H7 (cell line): ENCODE results near the gene FOXO6. TPM values are rescaled to one million over a fixed set of nuclear protein-coding genes. Genes with fewer than 3 reads are reported as not detected.
A peak's percentile ranks its signal among the peaks of the same experiment; 100 is the strongest.

Experiments
- DNase-seq: peaks from one replicate; pipeline ENCODE4 v3.0.0; 2012
- H3K27me3 ChIP-seq: 2 replicates; pipeline ENCODE4 v1.6.0; 2011; ENCODE audit warnings: mild to moderate bottlenecking, low read length; ENCODE audit not compliant: control insufficient read depth, insufficient read depth
- H3K36me3 ChIP-seq: replicated peaks from 2 replicates; pipeline ENCODE4 v1.5.1; 2011; ENCODE audit warnings: low read length; ENCODE audit not compliant: control insufficient read depth, insufficient read depth
- H3K4me3 ChIP-seq: 2 replicates; pipeline ENCODE4 v1.5.1; 2011; ENCODE audit warnings: low read depth, mild to moderate bottlenecking, control low read depth, low read length, moderate library complexity; ENCODE audit not compliant: insufficient read depth
- total RNA-seq: library from RNA; depleted of rRNA; stranded (reverse); fragments of >200 nt; shearing (Covaris generic); gene quantifications from 2 replicates; pipeline ENCODE4 v1.2.3, GENCODE V29; 2014

The FOXO6 gene
- total RNA-seq, 1 experiment from 2014 or later: 0.97 TPM

GRCh38 chr1:41353744-41354143 lies 7.5 kb upstream of the FOXO6 start:
- Histone ChIP-seq H3K36me3 (no peaks in the 10 kb centered on the region), H3K27me3 (peaks cover 6% of the 10 kb centered on the region), H3K4me3 (no peak overlapping the region)
- DNase-seq: no peak

- no peak overlapping the region for H3K4me3 ChIP-seq
- peaks cover 11% of the 10 kb centered on the region for H3K27me3 ChIP-seq
- no peaks in the 10 kb centered on the region for H3K36me3 ChIP-seq
- peak; percentile 68 for DNase-seq
Observed at GRCh38 chr1:41354956-41355355, 6.3 kb upstream of the FOXO6 start.

DNA sequence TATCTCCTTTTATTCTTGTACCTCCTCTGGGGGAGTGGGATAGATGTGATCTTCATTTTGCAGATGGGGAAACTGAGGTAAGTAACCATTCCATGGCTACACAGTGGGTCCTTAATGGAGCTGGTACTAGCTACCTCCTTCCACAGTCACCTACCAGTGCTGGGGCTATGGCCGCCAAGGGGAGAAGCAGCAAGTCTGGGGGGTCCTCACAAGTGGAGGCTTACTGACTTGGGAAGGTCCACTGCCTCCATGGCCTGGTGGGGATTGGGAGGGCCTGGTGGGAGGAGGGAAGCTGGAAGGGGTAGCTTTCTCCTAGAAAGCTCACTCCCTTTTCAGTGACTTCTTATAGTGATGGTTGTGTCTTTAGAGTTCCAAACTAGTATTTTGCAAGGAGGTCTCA lies 5.9 kb upstream of the FOXO6 start:
- DNase-seq: no peak
- Histone ChIP-seq H3K4me3 (no peak overlapping the region), H3K27me3 (peaks cover 15% of the 10 kb centered on the region), H3K36me3 (no peaks in the 10 kb centered on the region)

GRCh38 chr1:41355761-41356160 lies 5.5 kb upstream of the FOXO6 start:
- peaks cover 18% of the 10 kb centered on the region for H3K27me3 ChIP-seq
- no peak for DNase-seq
- H3K36me3 ChIP-seq: no peaks in the 10 kb centered on the region
- no peak overlapping the region for H3K4me3 ChIP-seq

- no peak for DNase-seq
- Histone ChIP-seq H3K4me3 (no peak overlapping the region), H3K36me3 (no peaks in the 10 kb centered on the region), H3K27me3 (peaks cover 21% of the 10 kb centered on the region)
Observed at GRCh38 chr1:41356752-41357151, 4.5 kb upstream of the FOXO6 start.

- no peak overlapping the region for H3K4me3 ChIP-seq
- no peaks in the 10 kb centered on the region for H3K36me3 ChIP-seq
- DNase-seq: peak; percentile 63
- H3K27me3 ChIP-seq: peaks cover 30% of the 10 kb centered on the region
Observed at GRCh38 chr1:41357451-41358101, 3.7 kb upstream of the FOXO6 start.

GRCh38 chr1:41358131-41359021 lies 2.9 kb upstream of the FOXO6 start:
- Histone ChIP-seq H3K4me3 (peak overlapping the region; percentile 7; the same call in 1 of the 2 replicates), H3K36me3 (no peaks in the 10 kb centered on the region), H3K27me3 (peaks cover 38% of the 10 kb centered on the region)
- DNase-seq: peak; percentile 60

DNA sequence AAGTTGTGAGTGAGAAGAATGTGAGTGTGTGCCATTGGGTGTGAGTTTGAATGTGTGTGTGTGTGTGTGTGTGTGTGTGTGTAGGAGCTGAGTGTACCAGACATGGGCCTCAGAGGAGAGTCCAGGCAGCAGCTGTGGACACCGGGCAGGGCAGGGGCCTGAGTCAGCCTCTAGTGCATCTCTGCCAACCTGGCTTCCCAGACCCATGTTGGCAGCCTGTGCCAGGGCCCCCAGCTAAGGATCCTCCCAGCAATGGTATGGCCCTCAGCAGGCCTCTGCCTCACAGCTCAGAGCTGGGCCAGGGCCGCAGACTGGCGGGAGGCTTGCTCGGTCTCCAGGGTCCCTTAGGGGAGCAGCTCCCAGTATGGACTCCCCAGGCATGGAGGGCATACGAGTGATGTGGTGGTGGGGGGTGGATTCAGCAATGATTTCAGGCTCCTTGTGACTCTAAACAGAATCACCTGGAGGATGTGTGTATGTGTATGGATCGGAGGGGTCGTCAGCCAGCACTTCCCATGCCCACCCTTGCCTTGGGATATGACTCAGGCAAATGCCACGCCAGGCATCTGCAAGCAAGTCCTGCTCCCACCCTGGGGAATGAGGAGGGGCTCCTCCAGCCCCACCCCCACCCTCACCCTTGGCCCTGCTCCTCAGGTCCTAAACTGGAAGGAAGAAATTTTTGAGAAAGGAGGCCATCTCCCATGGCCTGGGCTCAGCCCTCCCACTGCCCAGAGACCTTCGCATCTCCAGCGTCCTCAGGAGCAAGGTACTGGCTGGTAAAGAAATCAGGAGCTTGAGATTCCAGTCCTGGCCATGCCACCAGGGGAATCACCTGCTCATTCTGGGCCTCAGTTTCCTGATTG lies 1.8 kb upstream of the FOXO6 start:
- DNase-seq: peak; percentile 32
- Histone ChIP-seq H3K4me3 (no peak overlapping the region), H3K27me3 (peaks cover 48% of the 10 kb centered on the region), H3K36me3 (no peaks in the 10 kb centered on the region)

DNA sequence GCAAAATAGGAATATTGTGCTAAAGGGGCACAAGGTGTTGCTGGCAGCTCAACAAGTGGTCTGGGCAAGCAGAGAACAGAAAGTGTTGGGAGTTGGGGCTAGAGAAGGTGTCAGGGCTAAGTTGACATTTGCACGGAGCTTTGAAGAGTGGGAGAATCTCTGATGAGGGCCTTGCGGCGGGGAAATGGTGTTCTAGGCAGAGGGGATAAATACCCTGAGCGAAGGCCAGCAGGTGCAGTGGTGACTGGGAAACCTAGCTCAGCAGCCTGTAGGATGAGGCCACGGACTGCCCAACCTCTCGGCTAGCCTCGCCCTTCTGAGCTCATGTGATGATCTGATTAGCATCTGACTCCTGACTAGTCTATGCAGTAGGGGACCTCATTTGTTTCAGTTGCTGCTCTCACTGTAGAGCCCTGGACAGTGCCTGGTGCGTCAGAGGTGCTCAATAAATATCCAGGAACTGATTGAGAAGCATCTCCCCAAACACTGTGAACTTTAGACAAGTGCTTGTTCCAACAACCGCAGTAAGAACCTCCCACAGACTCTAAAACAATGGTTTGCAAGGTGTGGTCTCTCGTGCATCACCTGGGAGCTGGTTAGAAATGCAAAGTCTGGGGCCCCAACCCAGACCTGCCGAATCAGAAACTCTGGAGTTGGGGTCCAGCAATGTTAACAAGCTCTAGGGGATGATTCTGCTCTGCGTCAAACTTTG lies 1.0 kb upstream of the FOXO6 start:
- H3K36me3 ChIP-seq: no peaks in the 10 kb centered on the region
- DNase-seq: peak; percentile 82
- H3K27me3 ChIP-seq: peaks cover 56% of the 10 kb centered on the region
- peak overlapping the region; percentile 4 for H3K4me3 ChIP-seq

DNA sequence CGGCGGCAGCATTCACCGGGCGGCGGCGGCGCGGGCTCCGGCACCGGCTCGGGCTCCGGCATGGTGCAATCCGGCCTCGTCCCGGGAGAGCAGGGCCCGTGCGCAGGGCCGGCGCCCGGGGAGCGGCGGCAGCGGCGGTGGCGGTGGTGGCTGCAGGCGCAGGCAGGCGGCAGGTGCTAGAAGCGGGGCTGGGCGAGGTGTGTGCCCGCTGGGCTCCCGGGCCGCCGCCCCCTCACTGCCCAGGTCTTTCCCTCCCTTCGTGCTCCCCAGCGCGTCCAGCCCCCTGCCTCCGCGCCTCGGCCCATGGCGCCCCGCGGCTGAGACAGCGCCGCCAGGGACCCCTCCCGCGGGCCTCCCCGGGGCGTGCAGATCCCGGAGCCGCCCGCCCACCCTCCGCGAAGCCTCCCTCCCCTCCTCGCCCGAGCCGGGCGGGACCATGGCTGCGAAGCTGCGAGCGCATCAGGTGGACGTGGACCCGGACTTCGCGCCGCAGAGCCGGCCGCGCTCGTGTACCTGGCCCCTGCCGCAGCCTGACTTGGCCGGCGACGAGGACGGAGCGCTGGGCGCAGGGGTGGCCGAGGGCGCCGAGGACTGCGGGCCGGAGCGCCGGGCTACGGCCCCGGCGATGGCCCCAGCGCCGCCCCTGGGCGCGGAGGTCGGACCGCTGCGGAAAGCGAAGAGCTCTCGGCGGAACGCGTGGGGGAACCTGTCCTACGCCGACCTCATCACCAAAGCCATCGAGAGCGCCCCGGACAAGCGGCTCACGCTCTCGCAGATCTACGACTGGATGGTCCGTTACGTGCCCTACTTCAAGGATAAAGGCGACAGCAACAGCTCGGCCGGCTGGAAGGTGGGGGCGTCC lies 492 bp downstream of the FOXO6 start:
- peak; percentile 86 for DNase-seq
- H3K36me3 ChIP-seq: no peaks in the 10 kb centered on the region
- H3K4me3 ChIP-seq: peak overlapping the region; percentile 48
- peaks cover 67% of the 10 kb centered on the region for H3K27me3 ChIP-seq

GRCh38 chr1:41362357-41362721 lies 1.1 kb downstream of the FOXO6 start:
- Histone ChIP-seq H3K36me3 (no peaks in the 10 kb centered on the region), H3K4me3 (peak overlapping the region; percentile 48), H3K27me3 (peaks cover 72% of the 10 kb centered on the region)
- peak; percentile 73 for DNase-seq

- peak; percentile 50 for DNase-seq
- peak overlapping the region; percentile 48; the same call in 1 of the 2 replicates for H3K4me3 ChIP-seq
- no peaks in the 10 kb centered on the region for H3K36me3 ChIP-seq
- peaks cover 78% of the 10 kb centered on the region for H3K27me3 ChIP-seq
Observed at GRCh38 chr1:41362749-41363590, 1.7 kb downstream of the FOXO6 start.
